Measurements from ENCODE around the gene DNAH8. TPM values are rescaled to one million over a fixed set of nuclear protein-coding genes. Genes with fewer than 3 reads are reported as not detected.

Gene DNAH8
- total RNA-seq, 1 experiment from 2014 or later = 0.05 TPM

DNA sequence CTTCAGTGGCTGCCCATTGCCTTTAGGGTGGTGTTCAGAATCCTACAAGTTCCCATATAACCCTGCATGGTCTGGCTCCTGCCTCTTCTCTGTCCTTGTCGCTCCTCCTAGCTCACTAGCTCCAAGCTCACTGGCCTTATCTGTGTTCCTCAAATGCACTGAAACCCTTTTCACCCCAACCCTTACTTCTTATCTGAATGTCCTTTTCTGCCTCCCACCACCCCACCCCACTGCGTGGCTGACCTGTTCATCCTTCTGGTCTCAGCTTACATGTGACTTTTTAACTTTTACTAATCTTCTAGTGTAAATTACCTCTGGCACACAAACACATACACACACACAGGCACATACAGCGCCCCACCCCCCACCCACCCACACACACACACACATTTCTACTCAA is 292.5 kb downstream of the DNAH8 start:
- H3K4me1 Mint-ChIP-seq (ENCODE audit: low read depth, unreplicated experiment) = no peaks in the 10 kb centered on the region
- peaks cover 70% of the 10 kb centered on the region for H3K27me3 Mint-ChIP-seq (ENCODE audit: unreplicated experiment)
- intact Hi-C loops (cut with micrococcal nuclease; ENCODE audit: unreplicated experiment) = no loop called here
- no peaks in the 10 kb centered on the region for H3K36me3 Mint-ChIP-seq (ENCODE audit: insufficient read depth, unreplicated experiment)
- BruUV-seq (replicated peaks) = no TSS peak
- H3K9me3 Mint-ChIP-seq (ENCODE audit: low read depth, unreplicated experiment) = no peaks in the 10 kb centered on the region
- no peak overlapping the region for H3K4me3 Mint-ChIP-seq (ENCODE audit: low read depth, unreplicated experiment)
- DNase-seq = no peak
- H3K27ac Mint-ChIP-seq (ENCODE audit: unreplicated experiment) = no peak overlapping the region
- CTCF ChIA-PET = interaction anchor here (0.6 to 1.3 kb wide), 2 partner anchors 34 to 55 kb away, joined by 4 read pairs; no protein-coding TSS in a partner anchor
- TF ChIP-seq, protein P1, sequence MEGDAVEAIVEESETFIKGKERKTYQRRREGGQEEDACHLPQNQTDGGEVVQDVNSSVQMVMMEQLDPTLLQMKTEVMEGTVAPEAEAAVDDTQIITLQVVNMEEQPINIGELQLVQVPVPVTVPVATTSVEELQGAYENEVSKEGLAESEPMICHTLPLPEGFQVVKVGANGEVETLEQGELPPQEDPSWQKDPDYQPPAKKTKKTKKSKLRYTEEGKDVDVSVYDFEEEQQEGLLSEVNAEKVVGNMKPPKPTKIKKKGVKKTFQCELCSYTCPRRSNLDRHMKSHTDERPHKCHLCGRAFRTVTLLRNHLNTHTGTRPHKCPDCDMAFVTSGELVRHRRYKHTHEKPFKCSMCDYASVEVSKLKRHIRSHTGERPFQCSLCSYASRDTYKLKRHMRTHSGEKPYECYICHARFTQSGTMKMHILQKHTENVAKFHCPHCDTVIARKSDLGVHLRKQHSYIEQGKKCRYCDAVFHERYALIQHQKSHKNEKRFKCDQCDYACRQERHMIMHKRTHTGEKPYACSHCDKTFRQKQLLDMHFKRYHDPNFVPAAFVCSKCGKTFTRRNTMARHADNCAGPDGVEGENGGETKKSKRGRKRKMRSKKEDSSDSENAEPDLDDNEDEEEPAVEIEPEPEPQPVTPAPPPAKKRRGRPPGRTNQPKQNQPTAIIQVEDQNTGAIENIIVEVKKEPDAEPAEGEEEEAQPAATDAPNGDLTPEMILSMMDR (IDR thresholded peaks at IDR 0.05; ENCODE audit: unreplicated experiment) = no peak

- Mint-ChIP-seq H3K36me3 (ENCODE audit: insufficient read depth, unreplicated experiment) (no peaks in the 10 kb centered on the region), H3K4me1 (ENCODE audit: low read depth, unreplicated experiment) (no peaks in the 10 kb centered on the region), H3K27me3 (ENCODE audit: unreplicated experiment) (peaks cover 82% of the 10 kb centered on the region), H3K9me3 (ENCODE audit: low read depth, unreplicated experiment) (no peaks in the 10 kb centered on the region), H3K27ac (ENCODE audit: unreplicated experiment) (no peak overlapping the region), H3K4me3 (ENCODE audit: low read depth, unreplicated experiment) (no peak overlapping the region)
- CTCF ChIA-PET = interaction anchor here (1.3 kb wide), 1 partner anchor 35 kb away, joined by 4 read pairs; no protein-coding TSS in a partner anchor
- TF ChIP-seq, protein P1 (IDR thresholded peaks at IDR 0.05; ENCODE audit: unreplicated experiment) = no peak
- BruUV-seq (replicated peaks) = no TSS peak
- intact Hi-C loops (cut with micrococcal nuclease; ENCODE audit: unreplicated experiment) = no loop called here
- DNase-seq = no peak
Measured at GRCh38 chr6:39008737-39009136, 293.6 kb downstream of the DNAH8 start.

DNA sequence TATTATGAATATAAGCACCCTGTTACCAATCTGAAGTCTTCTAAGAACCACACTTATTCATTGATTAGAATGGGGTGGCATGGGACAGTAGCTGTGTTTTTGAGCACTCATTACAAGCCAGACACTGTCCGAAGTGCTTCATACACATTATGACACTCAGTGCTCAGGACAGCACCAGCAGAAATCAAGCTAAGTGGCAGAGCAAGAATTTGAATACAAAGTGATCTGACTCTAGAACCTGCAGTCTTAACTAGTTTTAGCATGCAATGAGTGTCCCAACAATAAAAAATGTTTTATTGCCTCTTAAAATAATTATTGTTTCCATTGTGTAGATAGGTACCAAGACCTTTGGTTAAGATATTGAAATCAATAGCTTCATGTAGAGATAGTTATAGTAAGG is 294.4 kb downstream of the DNAH8 start:
- no TSS peak for BruUV-seq (replicated peaks)

DNA sequence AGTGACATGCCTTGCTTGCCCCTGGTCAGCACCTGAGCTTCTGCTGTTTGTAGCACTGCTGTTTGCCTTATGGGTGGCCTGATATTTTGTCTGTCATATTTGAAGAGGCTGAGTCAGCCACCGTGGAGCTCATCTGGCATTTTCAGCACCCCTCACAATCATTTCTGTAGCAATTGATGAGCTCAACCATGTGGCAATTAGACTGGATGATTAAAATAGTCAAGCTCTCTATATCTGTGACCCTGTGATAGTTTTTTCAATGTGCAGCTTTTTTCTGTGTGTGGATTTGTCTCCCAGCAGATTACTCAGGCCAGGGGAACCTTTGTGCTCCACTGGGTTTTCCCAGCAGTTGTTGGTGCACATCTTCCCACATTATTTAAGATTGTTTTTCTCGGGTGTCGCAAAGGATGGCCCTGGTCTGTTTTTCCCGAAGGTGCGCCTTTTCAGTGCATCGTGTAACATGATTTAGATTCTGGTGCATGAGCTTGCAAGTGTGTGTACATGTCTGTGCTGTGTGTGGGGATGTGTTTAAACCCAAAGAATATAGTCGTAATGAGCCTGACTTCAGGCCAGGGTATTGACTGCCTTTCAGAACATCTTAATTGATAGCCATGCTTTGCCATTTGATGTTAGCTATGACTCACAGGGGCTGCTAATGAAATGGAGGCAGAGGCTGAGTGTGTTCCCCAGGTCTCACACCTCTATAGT is 301.9 kb downstream of the DNAH8 start:
- no peaks in the 10 kb centered on the region for H3K36me3 Mint-ChIP-seq (ENCODE audit: insufficient read depth, unreplicated experiment)
- TF ChIP-seq, protein P1 (IDR thresholded peaks at IDR 0.05; ENCODE audit: unreplicated experiment) = no peak
- no peak for DNase-seq
- no peak overlapping the region for H3K27ac Mint-ChIP-seq (ENCODE audit: unreplicated experiment)
- H3K4me1 Mint-ChIP-seq (ENCODE audit: low read depth, unreplicated experiment) = no peaks in the 10 kb centered on the region
- CTCF ChIA-PET = no interaction called here
- peaks cover 44% of the 10 kb centered on the region for H3K27me3 Mint-ChIP-seq (ENCODE audit: unreplicated experiment)
- H3K9me3 Mint-ChIP-seq (ENCODE audit: low read depth, unreplicated experiment) = peaks cover 4% of the 10 kb centered on the region
- H3K4me3 Mint-ChIP-seq (ENCODE audit: low read depth, unreplicated experiment) = no peak overlapping the region
- intact Hi-C loops (cut with micrococcal nuclease; ENCODE audit: unreplicated experiment) = no loop called here
- no TSS peak for BruUV-seq (replicated peaks)

More for the DNA sequence above, 294.4 kb downstream of the DNAH8 start:
- intact Hi-C loops (cut with micrococcal nuclease; ENCODE audit: unreplicated experiment) = no loop called here
- Mint-ChIP-seq H3K27ac (ENCODE audit: unreplicated experiment) (no peak overlapping the region), H3K9me3 (ENCODE audit: low read depth, unreplicated experiment) (no peaks in the 10 kb centered on the region), H3K4me1 (ENCODE audit: low read depth, unreplicated experiment) (no peaks in the 10 kb centered on the region), H3K36me3 (ENCODE audit: insufficient read depth, unreplicated experiment) (no peaks in the 10 kb centered on the region), H3K27me3 (ENCODE audit: unreplicated experiment) (peaks cover 89% of the 10 kb centered on the region), H3K4me3 (ENCODE audit: low read depth, unreplicated experiment) (no peak overlapping the region)
- DNase-seq = no peak
- TF ChIP-seq, protein P1 (IDR thresholded peaks at IDR 0.05; ENCODE audit: unreplicated experiment) = no peak
- CTCF ChIA-PET = interaction anchor here (0.5 to 0.7 kb wide), 2 partner anchors 16 to 301 kb away, joined by 4 to 5 read pairs; no protein-coding TSS in a partner anchor
